Measurements from ENCODE around the gene EVI2B. TPM values are rescaled to one million over a fixed set of nuclear protein-coding genes. Genes with fewer than 3 reads are reported as not detected.

Gene EVI2B
- total and polyA plus RNA-seq, 2 of the 4 experiments (the other 2 are of a cell fraction): under 0.01 to 0.17 TPM

GRCh38 chr17:31320241-31320640, 6.4 kb upstream of the EVI2B start:
- no CpG with 5 or more reads among the region's 2 CpGs for WGBS, 2 experiments (ENCODE audit: extremely low coverage in 2 of 2, insufficient read length in 1 of 2)
- intact Hi-C loops (cut with micrococcal nuclease): no loop called here
- Histone ChIP-seq H3K4me1 (ENCODE audit: control insufficient read depth, insufficient read depth, low read length) (peaks cover 3% of the 10 kb centered on the region), H3K27me3 (ENCODE audit: control insufficient read depth, insufficient read depth, low read length) (no peaks in the 10 kb centered on the region), H3K79me1 (ENCODE audit: low read depth in 1 of 2, low read length in 2 of 2) (peaks cover 8 to 34% of the 10 kb centered on the region in 2 experiments; a peak in 3 of 4 replicates), H2BK15ac (ENCODE audit: low read depth, low read length) (no peak overlapping the region), H4K91ac (ENCODE audit: insufficient read depth, low read depth, low read length) (no peak overlapping the region; the same call in 1 of the 2 replicates), H3K9me3 (ENCODE audit: control insufficient read depth, insufficient read depth, low read length) (no peaks in the 10 kb centered on the region), H3K9ac (ENCODE audit: low read depth, low read length) (no peak overlapping the region), H3K4me2 (ENCODE audit: low read depth, low read length) (no peak overlapping the region), H4K5ac (ENCODE audit: low read depth, low read length) (no peak overlapping the region), H3K23ac (ENCODE audit: low read depth, low read length) (no peak overlapping the region), H2BK5ac (ENCODE audit: low read depth, low read length, poor library complexity, severe bottlenecking) (no peak overlapping the region), H2AK5ac (ENCODE audit: low read depth, low read length) (no peak overlapping the region), H2AFZ (replicated peaks; ENCODE audit: low read length, poor library complexity) (no peak overlapping the region), H3K9me1 (ENCODE audit: insufficient read depth, low read length) (no peaks in the 10 kb centered on the region), H3K27ac (ENCODE audit: insufficient read depth, low read length) (no peak overlapping the region), H3K4me3 (ENCODE audit: insufficient read depth, low read depth, low read length) (no peak overlapping the region), H4K20me1 (ENCODE audit: insufficient read depth, low read length) (no peaks in the 10 kb centered on the region), H2BK120ac (ENCODE audit: low read depth, low read length) (no peak overlapping the region), H2BK20ac (ENCODE audit: low read depth, low read length) (no peak overlapping the region), H3K56ac (ENCODE audit: extremely low read depth, insufficient read depth, low read length) (no peak overlapping the region), H3K4ac (ENCODE audit: low read depth, low read length) (no peak overlapping the region), H4K8ac (ENCODE audit: low read depth in 2 of 2, low read length in 2 of 2) (no peak overlapping the region), H3K36me3 (ENCODE audit: control insufficient read depth, insufficient read depth, low read length) (no peaks in the 10 kb centered on the region), H3K18ac (ENCODE audit: low read depth, low read length) (no peak overlapping the region), H2AK9ac (replicated peaks; ENCODE audit: low read depth, low read length, poor library complexity) (no peak overlapping the region), H3K14ac (replicated peaks; ENCODE audit: low read depth, low read length) (no peak overlapping the region)
- dilution Hi-C loops (cut with HindIII; ENCODE audit: low sequenced_read_pairs, unreplicated experiment): no loop called here
- DNase-seq (no peak), ATAC-seq (ENCODE audit: low read depth) (no peak)
- in situ Hi-C loops (cut with MboI; ENCODE audit: low sequenced_read_pairs): no loop called here
- CTCF ChIA-PET: no interaction called here
- no TSS peak for BruUV-seq (replicated peaks)
- POLR2A ChIA-PET (ENCODE audit: unreplicated experiment): no interaction called here
- TF ChIP-seq CTCF (conservative IDR thresholded peaks at IDR 0.05; ENCODE audit: low read depth, low read length) (no peak), MAFK (IDR thresholded peaks at IDR 0.05; ENCODE audit: low read depth, low read length) (no peak), FOS (IDR thresholded peaks at IDR 0.05; ENCODE audit: low read depth, low read length) (no peak), CEBPB (IDR thresholded peaks at IDR 0.05; ENCODE audit: low read depth, low read length) (no peak), BHLHE40 (IDR thresholded peaks at IDR 0.05; ENCODE audit: low read depth, low read length) (no peak), POLR2A (IDR thresholded peaks at IDR 0.05; ENCODE audit: low read depth, low read length) (no peak), SMC3 (IDR thresholded peaks at IDR 0.05; ENCODE audit: low read depth, low read length) (no peak), MAZ (IDR thresholded peaks at IDR 0.05; ENCODE audit: borderline replicate concordance, low read depth, low read length) (no peak), MXI1 (IDR thresholded peaks at IDR 0.05; ENCODE audit: borderline replicate concordance, low read depth, low read length) (no peak), RFX5 (IDR thresholded peaks at IDR 0.05; ENCODE audit: low read depth, low read length) (no peak), CHD1 (IDR thresholded peaks at IDR 0.05; ENCODE audit: low read depth, low read length) (no peak), RCOR1 (IDR thresholded peaks at IDR 0.05; ENCODE audit: insufficient replicate concordance, low read length) (no peak), USF2 (IDR thresholded peaks at IDR 0.05; ENCODE audit: low read depth, low read length) (no peak)
